Measurements from ENCODE around the gene CSF1.

CSF1 gene

GRCh38 chr1:109979489-109980091, 68.9 kb downstream of the CSF1 start:
- no peak for DNase-seq
